ENCODE measurements around the gene ANAPC13. TPM values are rescaled to one million over a fixed set of nuclear protein-coding genes. Genes with fewer than 3 reads are reported as not detected.

The ANAPC13 gene
- total RNA-seq, 1 experiment from 2014 or later, result 35.7 TPM

DNA sequence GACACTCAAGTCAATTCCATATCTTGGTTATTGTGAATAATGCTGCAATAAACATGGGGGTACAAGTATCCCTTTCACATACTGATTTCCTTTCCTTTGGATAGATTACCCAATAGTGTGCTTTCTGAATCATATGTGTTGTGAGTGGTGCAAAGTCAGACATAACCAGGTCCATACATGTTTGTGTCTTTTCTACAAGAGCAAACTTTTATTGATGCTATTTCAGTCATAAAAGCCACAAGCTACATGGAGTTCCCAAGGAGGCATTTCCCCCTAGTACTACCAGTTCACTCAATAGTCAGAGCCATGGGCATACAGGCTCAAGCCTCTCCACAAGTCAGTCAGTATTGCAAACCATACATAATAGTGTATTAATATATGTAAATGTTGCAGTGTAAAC is 10.2 kb upstream of the ANAPC13 start:
- RAD21 ChIA-PET (ENCODE audit: low non-redundant PET in 1 of 2, low total read pairs in 2 of 2, uncharacterized antibody in 2 of 2, unreplicated experiment in 2 of 2), result no interaction called here
- intact Hi-C loops (cut with micrococcal nuclease), result no loop called here
- H3K27ac ChIP-seq (ENCODE audit: low read depth, low read length), result no peak overlapping the region
- H3K4me1 ChIP-seq (ENCODE audit: control insufficient read depth in 1 of 2, insufficient read depth in 2 of 2, low read length in 2 of 2), result no peaks in the 10 kb centered on the region
- H3K4me3 ChIP-seq (replicated peaks in 1 of 2; ENCODE audit: low read depth in 1 of 2, low read length in 2 of 2), result no peak overlapping the region
- H3K9me3 ChIP-seq (ENCODE audit: control insufficient read depth in 1 of 2, insufficient read depth in 1 of 2, low read depth in 1 of 2, low read length in 2 of 2), result no peaks in the 10 kb centered on the region
- H3K9ac ChIP-seq (ENCODE audit: low read length), result no peak overlapping the region
- H3K9me2 ChIP-seq (ENCODE audit: insufficient read depth), result no peaks in the 10 kb centered on the region
- no peaks in the 10 kb centered on the region for H3K27me3 ChIP-seq (ENCODE audit: insufficient read depth, low read length)
- CTCF ChIA-PET, result no interaction called here
- no peak overlapping the region for H3K4me2 ChIP-seq (ENCODE audit: low read length)
- DNase-seq (ENCODE audit: low read depth, low spot score), result no peak
- BruUV-seq (replicated peaks), result no TSS peak
- H3K36me3 ChIP-seq (ENCODE audit: control insufficient read depth in 1 of 2, insufficient read depth in 2 of 2, low read length in 2 of 2), result no peaks in the 10 kb centered on the region
- POLR2A ChIA-PET, result no interaction called here
- no peak for ATAC-seq
- TF ChIP-seq CBX3 (IDR thresholded peaks at IDR 0.05; ENCODE audit: low read depth), result no peak
- TF ChIP-seq ZFX (IDR thresholded peaks at IDR 0.05), result no peak
- no peak for TF ChIP-seq EZH2phosphoT487 (IDR thresholded peaks at IDR 0.05; ENCODE audit: borderline replicate concordance)
- TF ChIP-seq FOSL1 (IDR thresholded peaks at IDR 0.05; ENCODE audit: low read depth), result no peak
- no peak for TF ChIP-seq RAD21 (IDR thresholded peaks at IDR 0.05; ENCODE audit: low read depth)
- TF ChIP-seq YY1 (IDR thresholded peaks at IDR 0.05; ENCODE audit: extremely low read depth, insufficient replicate concordance, low read depth, low read length), result no peak
- no peak for TF ChIP-seq TCF7L2 (IDR thresholded peaks at IDR 0.05; ENCODE audit: borderline replicate concordance, extremely low read depth, insufficient read depth, insufficient read length)
- no peak for TF ChIP-seq CTCF (IDR thresholded peaks at IDR 0.05 in 2 of 3, conservative IDR thresholded peaks at IDR 0.05 in 1 of 3; ENCODE audit: borderline replicate concordance in 1 of 3, insufficient read depth in 1 of 3, low read depth in 2 of 3, low read length in 2 of 3)
- TF ChIP-seq, protein P1, sequence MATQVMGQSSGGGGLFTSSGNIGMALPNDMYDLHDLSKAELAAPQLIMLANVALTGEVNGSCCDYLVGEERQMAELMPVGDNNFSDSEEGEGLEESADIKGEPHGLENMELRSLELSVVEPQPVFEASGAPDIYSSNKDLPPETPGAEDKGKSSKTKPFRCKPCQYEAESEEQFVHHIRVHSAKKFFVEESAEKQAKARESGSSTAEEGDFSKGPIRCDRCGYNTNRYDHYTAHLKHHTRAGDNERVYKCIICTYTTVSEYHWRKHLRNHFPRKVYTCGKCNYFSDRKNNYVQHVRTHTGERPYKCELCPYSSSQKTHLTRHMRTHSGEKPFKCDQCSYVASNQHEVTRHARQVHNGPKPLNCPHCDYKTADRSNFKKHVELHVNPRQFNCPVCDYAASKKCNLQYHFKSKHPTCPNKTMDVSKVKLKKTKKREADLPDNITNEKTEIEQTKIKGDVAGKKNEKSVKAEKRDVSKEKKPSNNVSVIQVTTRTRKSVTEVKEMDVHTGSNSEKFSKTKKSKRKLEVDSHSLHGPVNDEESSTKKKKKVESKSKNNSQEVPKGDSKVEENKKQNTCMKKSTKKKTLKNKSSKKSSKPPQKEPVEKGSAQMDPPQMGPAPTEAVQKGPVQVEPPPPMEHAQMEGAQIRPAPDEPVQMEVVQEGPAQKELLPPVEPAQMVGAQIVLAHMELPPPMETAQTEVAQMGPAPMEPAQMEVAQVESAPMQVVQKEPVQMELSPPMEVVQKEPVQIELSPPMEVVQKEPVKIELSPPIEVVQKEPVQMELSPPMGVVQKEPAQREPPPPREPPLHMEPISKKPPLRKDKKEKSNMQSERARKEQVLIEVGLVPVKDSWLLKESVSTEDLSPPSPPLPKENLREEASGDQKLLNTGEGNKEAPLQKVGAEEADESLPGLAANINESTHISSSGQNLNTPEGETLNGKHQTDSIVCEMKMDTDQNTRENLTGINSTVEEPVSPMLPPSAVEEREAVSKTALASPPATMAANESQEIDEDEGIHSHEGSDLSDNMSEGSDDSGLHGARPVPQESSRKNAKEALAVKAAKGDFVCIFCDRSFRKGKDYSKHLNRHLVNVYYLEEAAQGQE (IDR thresholded peaks at IDR 0.05; ENCODE audit: low read depth), result no peak
- TF ChIP-seq EZH2 (IDR thresholded peaks at IDR 0.05), result no peak
- TF ChIP-seq ATF3 (IDR thresholded peaks at IDR 0.05), result no peak
- TF ChIP-seq EGR1 (IDR thresholded peaks at IDR 0.05; ENCODE audit: low read depth), result no peak
- no peak for TF ChIP-seq ZNF274 (IDR thresholded peaks at IDR 0.05; ENCODE audit: low read depth, low read length)
- TF ChIP-seq CEBPB (IDR thresholded peaks at IDR 0.05; ENCODE audit: low read depth), result no peak
- TF ChIP-seq POLR2A (IDR thresholded peaks at IDR 0.05; ENCODE audit: borderline replicate concordance, extremely low read depth, insufficient read depth, insufficient read length), result no peak
- no peak for TF ChIP-seq POLR2AphosphoS5 (IDR thresholded peaks at IDR 0.05; ENCODE audit: low read depth, low read length)
- no peak for TF ChIP-seq ZBTB33 (IDR thresholded peaks at IDR 0.05; ENCODE audit: extremely low read depth, insufficient replicate concordance, low read length)
- no peak for TF ChIP-seq MAX (IDR thresholded peaks at IDR 0.05)
- TF ChIP-seq SRF (IDR thresholded peaks at IDR 0.05; ENCODE audit: low read depth), result no peak
- no peak for TF ChIP-seq SP1 (IDR thresholded peaks at IDR 0.05; ENCODE audit: low read depth)
- H3K79me2 ChIP-seq (ENCODE audit: insufficient read depth, low read length), result peaks cover 17% of the 10 kb centered on the region
- H2AFZ ChIP-seq (ENCODE audit: low read depth, low read length, poor library complexity, severe bottlenecking), result no peak overlapping the region
- no peaks in the 10 kb centered on the region for H4K20me1 ChIP-seq (ENCODE audit: insufficient read depth)

Measured in HCT116 (cell line).